GM12873 (cell line): ENCODE results near the gene TTC9B.

ENCODE experiments used
- TF ChIP-seq, protein P1 (sequence below): IDR thresholded peaks from 2 replicates; pipeline ENCODE4 v1.5.1; 2012; ENCODE audit warnings: low read depth, mild to moderate bottlenecking, moderate library complexity, low read length, control low read depth; ENCODE audit not compliant: insufficient read depth; ENCODE audit errors: missing control alignments

The TTC9B gene

DNA sequence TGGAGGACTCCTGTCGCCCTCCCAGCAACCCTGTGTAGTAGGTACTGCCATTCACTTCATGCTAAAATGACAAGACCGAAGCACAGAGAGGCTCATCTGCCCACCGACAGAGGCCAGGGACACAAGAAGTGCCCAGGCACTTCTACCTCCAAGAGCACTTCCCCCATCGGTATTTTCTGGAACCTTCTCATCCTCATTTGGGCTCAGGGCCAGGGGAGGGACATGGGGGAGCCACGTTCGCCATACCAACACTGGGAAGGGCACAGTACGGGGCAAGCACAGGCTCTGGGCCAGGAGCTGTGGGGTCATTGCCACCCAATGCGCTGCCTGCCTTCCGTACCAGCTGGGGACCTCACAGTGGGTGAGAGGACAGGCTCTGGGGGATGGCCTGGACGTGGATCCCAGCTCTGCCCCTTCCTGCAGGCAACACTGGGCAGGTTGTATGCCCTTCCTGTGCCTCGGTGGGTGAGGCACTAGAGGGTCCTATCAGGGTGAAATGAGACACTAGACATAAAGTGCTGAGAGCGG is 29.6 kb upstream of the TTC9B start:
- TF ChIP-seq, protein P1, sequence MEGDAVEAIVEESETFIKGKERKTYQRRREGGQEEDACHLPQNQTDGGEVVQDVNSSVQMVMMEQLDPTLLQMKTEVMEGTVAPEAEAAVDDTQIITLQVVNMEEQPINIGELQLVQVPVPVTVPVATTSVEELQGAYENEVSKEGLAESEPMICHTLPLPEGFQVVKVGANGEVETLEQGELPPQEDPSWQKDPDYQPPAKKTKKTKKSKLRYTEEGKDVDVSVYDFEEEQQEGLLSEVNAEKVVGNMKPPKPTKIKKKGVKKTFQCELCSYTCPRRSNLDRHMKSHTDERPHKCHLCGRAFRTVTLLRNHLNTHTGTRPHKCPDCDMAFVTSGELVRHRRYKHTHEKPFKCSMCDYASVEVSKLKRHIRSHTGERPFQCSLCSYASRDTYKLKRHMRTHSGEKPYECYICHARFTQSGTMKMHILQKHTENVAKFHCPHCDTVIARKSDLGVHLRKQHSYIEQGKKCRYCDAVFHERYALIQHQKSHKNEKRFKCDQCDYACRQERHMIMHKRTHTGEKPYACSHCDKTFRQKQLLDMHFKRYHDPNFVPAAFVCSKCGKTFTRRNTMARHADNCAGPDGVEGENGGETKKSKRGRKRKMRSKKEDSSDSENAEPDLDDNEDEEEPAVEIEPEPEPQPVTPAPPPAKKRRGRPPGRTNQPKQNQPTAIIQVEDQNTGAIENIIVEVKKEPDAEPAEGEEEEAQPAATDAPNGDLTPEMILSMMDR = no peak

- TF ChIP-seq, protein P1 = no peak
Observed at GRCh38 chr19:40247178-40247577, 29.0 kb upstream of the TTC9B start.

DNA sequence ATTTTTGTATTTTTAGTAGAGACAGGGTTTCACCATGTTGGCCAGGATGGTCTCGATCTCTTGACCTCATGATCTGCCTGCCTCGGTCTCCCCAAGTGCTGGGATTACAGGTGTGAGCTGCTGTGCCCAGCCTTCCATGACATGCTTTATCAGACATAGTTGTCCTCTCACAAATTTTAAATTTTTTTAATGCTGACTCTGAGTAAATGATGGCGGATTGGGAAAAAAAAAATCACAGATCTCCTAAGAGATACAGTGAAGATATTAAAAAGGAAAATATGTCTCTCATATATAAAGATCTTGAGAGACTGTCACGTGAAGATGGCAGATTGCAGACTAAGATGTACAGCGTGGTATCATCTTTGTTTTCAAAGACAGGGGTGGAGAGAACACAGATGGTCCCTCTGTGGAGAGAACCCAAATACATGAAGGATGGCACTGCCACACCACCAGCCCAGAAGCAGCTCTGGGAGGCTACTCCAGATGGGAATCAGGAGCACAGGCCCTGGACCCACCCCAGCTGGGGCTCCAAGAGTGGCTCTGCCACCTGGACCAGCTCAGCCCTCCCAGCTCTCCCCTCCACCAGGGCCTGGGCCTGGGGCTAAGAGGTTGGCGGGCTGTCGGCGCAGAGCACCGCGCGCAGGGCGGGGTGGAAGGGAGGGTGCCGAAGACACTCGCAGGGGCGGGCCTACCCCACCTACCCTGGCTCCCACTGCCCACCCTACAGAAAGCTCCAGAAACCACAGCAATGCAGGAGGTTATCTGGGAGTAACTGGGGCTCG is 28.3 kb upstream of the TTC9B start:
- TF ChIP-seq, protein P1 = no peak

- TF ChIP-seq, protein P1 = no peak
Observed at GRCh38 chr19:40245506-40246128, 27.4 kb upstream of the TTC9B start.

DNA sequence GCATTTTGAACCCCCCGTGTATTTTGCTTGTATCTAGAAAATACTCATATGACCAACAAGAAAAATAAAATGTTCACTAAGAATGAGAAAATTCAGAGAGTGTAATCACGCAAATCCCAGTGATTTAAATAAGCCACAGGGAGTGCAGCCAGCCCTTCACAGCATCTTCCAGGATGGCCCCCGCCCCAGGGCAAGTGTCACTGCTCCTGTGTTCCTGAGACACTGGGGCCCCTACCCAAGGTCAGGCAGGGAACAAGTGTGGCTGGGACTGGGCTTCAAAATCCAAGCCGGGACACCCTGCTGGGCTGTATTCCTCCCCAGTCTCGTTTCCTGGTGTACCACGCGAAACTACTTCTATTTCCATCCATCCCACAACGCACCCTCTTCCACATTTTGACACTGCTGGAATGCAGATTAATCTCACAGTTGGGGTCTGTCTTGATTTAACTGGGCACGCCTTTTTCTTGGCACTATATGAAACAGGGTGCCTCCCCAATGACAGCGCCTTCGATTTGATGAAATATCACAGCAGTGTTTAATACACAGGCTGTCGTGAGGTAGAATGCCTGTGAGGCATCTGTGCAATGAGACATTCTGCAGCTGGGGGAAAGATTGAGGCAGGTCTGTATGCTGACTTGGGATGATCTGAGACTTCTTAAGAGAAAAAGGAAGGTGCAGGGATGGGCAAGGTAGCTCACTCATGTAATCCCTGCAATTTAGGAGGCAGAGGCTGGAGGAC is 26.6 kb upstream of the TTC9B start:
- TF ChIP-seq, protein P1 = no peak

DNA sequence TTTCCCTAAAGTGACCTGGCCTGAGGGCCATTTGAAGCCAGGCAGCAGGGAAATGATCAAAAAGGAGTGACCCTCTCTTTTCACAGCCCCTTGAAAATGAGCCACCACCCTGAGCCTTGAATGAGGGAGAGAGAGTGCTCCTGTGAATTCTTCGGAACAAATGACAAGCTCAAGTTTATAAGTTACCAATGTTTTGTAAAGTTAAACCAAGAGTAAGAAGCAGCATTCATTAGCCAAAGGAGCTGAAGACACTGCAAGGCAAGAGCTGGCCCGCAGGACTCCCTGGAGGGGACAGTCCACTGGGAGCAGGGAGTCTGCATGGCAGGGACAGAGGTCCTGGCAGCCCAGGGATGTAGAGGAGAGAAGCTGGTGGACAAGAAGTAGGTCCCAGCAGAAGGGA is 25.0 kb upstream of the TTC9B start:
- TF ChIP-seq, protein P1 = no peak

DNA sequence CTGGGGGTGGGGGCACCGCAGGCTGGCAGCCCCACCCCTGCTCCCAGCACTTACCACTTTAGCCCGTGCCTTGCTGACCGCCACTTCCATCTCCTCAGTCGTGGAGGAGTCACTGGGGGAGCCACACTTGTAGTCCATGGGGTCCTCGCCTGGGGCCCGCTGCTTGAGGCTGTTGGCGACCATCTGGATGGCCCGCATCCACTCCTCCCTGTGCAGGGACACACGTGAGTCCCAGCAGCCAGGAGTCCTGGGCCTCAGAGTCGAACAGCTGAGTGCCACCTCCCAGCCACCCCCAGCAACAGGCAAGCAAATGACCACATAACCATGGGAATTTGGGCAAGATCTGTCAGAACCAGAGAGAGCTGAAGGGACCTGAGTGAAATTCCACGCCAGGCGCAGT is 24.3 kb upstream of the TTC9B start:
- TF ChIP-seq, protein P1 = no peak
